Chondrocyte (in vitro differentiated cells): Measurements from ENCODE around the gene TRIM17. TPM values are rescaled to one million over a fixed set of nuclear protein-coding genes. Genes with fewer than 3 reads are reported as not detected.

Source experiments
- DNase-seq: peaks from one replicate; pipeline ENCODE4 v3.0.0; 2021; ENCODE audit warnings: mixed read lengths, low spot score
- H3K27ac Mint-ChIP-seq: one replicate; pipeline ENCODE4 v1.8.0; 2021; ENCODE audit warnings: mild to moderate bottlenecking, moderate library complexity, mixed read lengths; ENCODE audit not compliant: unreplicated experiment
- H3K27me3 Mint-ChIP-seq: 2 replicates; pipeline ENCODE4 v1.8.0; 2021; ENCODE audit warnings: low read depth, mixed read lengths
- H3K36me3 Mint-ChIP-seq: 2 replicates; pipeline ENCODE4 v1.8.0; 2021; ENCODE audit warnings: low read depth, mixed read lengths
- H3K4me1 Mint-ChIP-seq: 2 replicates; pipeline ENCODE4 v1.8.0; 2021; ENCODE audit warnings: low read depth, mild to moderate bottlenecking, mixed read lengths
- H3K4me3 Mint-ChIP-seq: one replicate; pipeline ENCODE4 v1.8.0; 2021; ENCODE audit warnings: mild to moderate bottlenecking, moderate library complexity, mixed read lengths; ENCODE audit not compliant: unreplicated experiment
- H3K9me3 Mint-ChIP-seq: 2 replicates; pipeline ENCODE4 v1.8.0; 2021; ENCODE audit warnings: low read depth, mixed read lengths
- CTCF ChIP-seq: fragments of 200-600 bp; sonication (generic); IDR thresholded peaks from 2 replicates; pipeline ENCODE4 v1.5.0; 2021; ENCODE audit warnings: antibody characterized with exemption, mild to moderate bottlenecking, moderate library complexity
- total RNA-seq: library from RNA; stranded (reverse); gene quantifications from 3 replicates; pipeline ENCODE4 v1.2.1, GENCODE V29; 2021

TRIM17 gene
- total RNA-seq, 1 donor from 2014 or later: 0.35 TPM

- Mint-ChIP-seq H3K36me3 (peaks cover 14% of the 10 kb centered on the region), H3K27me3 (no peaks in the 10 kb centered on the region), H3K4me3 (no peak overlapping the region)
Observed at GRCh38 chr1:228402641-228403025, 14.0 kb downstream of the TRIM17 start.

GRCh38 chr1:228401782-228402640, 14.7 kb downstream of the TRIM17 start:
- no peak overlapping the region for H3K4me3 Mint-ChIP-seq

More at GRCh38 chr1:228402641-228403025, 14.0 kb downstream of the TRIM17 start:
- DNase-seq: no peak
- no peak overlapping the region for H3K27ac Mint-ChIP-seq
- peaks cover 32% of the 10 kb centered on the region for H3K4me1 Mint-ChIP-seq
- no peaks in the 10 kb centered on the region for H3K9me3 Mint-ChIP-seq
- no peak for TF ChIP-seq CTCF

DNA sequence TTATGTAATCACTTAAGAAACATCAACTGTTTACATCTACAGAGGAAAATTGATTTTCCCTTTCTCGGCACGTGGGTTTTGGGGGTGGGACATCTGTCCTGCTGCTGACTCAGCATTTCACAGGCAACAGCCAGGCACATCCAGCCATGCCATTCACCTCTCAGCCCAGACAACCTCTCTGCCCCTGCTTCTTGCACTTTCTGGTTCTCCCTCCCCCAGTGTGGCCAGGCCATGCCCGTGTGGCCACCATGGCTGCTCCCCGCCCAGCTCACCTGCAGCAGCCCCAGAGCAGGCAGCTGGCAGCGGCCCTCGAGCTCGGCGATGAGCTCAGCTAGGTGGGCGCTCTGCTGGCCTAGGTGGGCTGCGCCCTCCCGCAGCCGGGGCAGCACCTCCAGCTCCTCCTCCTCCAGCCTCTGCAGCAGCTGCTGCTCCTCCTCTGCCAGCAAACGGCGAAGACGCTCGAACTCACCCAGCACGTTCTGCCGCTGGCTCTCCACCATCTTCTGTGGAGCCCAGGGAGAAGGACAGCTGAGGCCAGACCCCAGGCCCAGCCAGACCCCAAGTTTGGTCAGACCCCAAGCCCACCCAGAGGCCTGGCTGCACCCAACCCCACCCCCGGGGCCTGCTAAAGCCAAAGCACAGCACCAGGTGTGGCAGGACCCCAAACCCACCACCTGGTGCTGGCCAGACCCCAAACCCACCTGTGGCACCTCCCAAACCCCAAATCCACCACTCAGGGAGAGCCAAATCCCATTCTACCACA, 15.8 kb downstream of the TRIM17 start:
- Mint-ChIP-seq H3K27me3 (no peaks in the 10 kb centered on the region), H3K4me3 (no peak overlapping the region), H3K27ac (no peak overlapping the region), H3K36me3 (peaks cover 23% of the 10 kb centered on the region), H3K4me1 (peaks cover 28% of the 10 kb centered on the region), H3K9me3 (no peaks in the 10 kb centered on the region)
- no peak for TF ChIP-seq CTCF
- peak; percentile 82 for DNase-seq

More at GRCh38 chr1:228401782-228402640, 14.7 kb downstream of the TRIM17 start:
- Mint-ChIP-seq H3K27me3 (no peaks in the 10 kb centered on the region), H3K9me3 (no peaks in the 10 kb centered on the region), H3K27ac (no peak overlapping the region), H3K36me3 (peaks cover 16% of the 10 kb centered on the region), H3K4me1 (peaks cover 28% of the 10 kb centered on the region)
- peak; percentile 92 for DNase-seq
- no peak for TF ChIP-seq CTCF

DNA sequence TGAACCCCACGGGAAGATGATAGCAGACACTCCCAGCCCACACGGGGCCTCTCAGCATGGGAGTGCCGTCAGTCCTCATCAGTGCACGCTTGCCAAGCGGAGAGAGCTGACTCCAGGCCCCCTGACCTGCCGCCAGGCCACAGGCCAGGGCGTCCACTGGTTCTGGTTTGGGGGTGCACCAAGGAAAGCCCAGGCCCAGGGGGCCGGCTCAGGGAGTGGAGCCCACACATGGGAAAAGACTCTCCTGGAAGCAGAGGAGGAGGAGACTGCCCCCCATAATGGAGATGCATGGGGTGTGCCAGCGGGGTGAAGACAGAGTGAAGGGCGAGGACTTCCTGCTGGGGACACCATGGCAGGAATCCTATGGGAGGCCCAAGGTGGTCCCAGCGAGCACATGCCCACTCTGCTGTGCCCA, 16.4 kb downstream of the TRIM17 start:
- no peaks in the 10 kb centered on the region for H3K9me3 Mint-ChIP-seq
- TF ChIP-seq CTCF: no peak

DNA sequence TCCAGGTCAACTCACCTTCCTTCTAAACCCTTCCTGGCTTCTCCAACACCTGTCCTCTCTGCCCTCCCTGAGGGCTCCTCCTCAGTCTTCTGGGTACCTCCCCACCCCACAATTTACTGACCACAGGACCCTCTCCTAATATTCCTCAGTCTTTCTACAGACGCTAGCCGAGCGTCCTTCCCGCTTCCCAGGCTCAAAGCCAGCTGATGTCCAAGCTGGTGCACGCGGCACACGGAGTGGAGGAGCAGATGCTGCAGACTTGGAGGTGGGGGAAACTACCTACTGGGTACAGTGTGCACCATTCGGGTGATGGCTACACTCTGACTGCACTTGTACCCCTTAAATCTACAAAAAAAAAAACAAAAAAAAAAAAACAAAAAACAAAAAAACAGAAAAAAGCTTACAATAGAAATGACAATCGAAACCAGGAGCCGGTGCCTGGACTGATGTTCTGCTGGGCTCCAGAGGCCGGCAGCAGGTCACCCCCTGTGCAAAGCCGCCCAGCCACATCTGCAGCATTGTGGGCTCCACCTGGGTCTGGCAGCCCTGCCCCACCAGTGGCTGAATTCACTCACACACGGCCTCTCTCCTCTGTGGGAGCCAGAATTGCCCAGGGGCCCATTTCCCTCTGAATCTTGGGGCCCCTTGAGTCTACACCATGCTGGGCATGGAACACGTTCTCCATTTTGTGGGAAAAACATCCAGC, 17.0 kb downstream of the TRIM17 start:
- peaks cover 27% of the 10 kb centered on the region for H3K36me3 Mint-ChIP-seq
- no peak for TF ChIP-seq CTCF

More for the DNA sequence above, 16.4 kb downstream of the TRIM17 start:
- H3K27ac Mint-ChIP-seq: no peak overlapping the region
- H3K27me3 Mint-ChIP-seq: no peaks in the 10 kb centered on the region
- DNase-seq: peak; percentile 79
- no peak overlapping the region for H3K4me3 Mint-ChIP-seq
- H3K36me3 Mint-ChIP-seq: peaks cover 27% of the 10 kb centered on the region
- peaks cover 22% of the 10 kb centered on the region for H3K4me1 Mint-ChIP-seq

More for the DNA sequence above, 17.0 kb downstream of the TRIM17 start:
- peak overlapping the region; percentile 6 for H3K27ac Mint-ChIP-seq
- H3K4me1 Mint-ChIP-seq: peaks cover 16% of the 10 kb centered on the region
- H3K27me3 Mint-ChIP-seq: no peaks in the 10 kb centered on the region
- H3K4me3 Mint-ChIP-seq: no peak overlapping the region
- DNase-seq: peak; percentile 57
- no peaks in the 10 kb centered on the region for H3K9me3 Mint-ChIP-seq
